ENCODE data around the gene ALLC. TPM values are rescaled to one million over a fixed set of nuclear protein-coding genes. Genes with fewer than 3 reads are reported as not detected.

Gene ALLC
- total and polyA plus RNA-seq, 10 of the 15 experiments (the other 5 are each of a cell fraction or from before 2014, with no cell fraction given), result 0.05 TPM; not detected in 9

- Histone ChIP-seq H4K20me1 (ENCODE audit: control insufficient read depth, insufficient read depth) (no peaks in the 10 kb centered on the region), H3K9ac (ENCODE audit: control insufficient read depth, insufficient read depth, low read length) (no peak overlapping the region), H2AFZ (ENCODE audit: control insufficient read depth, low read depth, low read length) (no peak overlapping the region), H3K4me3 (no peak overlapping the region), H3K9me3 (replicated peaks; ENCODE audit: control insufficient read depth, insufficient read depth, low read length) (no peaks in the 10 kb centered on the region), H3K79me2 (ENCODE audit: control insufficient read depth, insufficient read depth, low read length) (no peaks in the 10 kb centered on the region), H3K4me2 (ENCODE audit: control insufficient read depth, insufficient read depth) (no peak overlapping the region), H3K36me3 (ENCODE audit: control insufficient read depth in 2 of 2, insufficient read depth in 2 of 2, low read length in 1 of 2) (no peaks in the 10 kb centered on the region), H3K27me3 (replicated peaks in 1 of 2; ENCODE audit: control insufficient read depth in 2 of 2, insufficient read depth in 2 of 2, low read length in 1 of 2) (no peaks in the 10 kb centered on the region), H3K27ac (ENCODE audit: control insufficient read depth, insufficient read depth) (no peak overlapping the region), H3K4me1 (ENCODE audit: control insufficient read depth, insufficient read depth, low read length) (no peaks in the 10 kb centered on the region)
- SMC1A ChIA-PET (ENCODE audit: uncharacterized antibody, unreplicated experiment), result interaction anchor here (1.0 kb wide), 1 partner anchor 9 kb away, joined by 3 read pairs; no protein-coding TSS in a partner anchor
- ATAC-seq (no peak), FAIRE-seq (no peak), DNase-seq (ENCODE audit: low read depth, low spot score) (no peak)
- RAD21 ChIA-PET (ENCODE audit: unreplicated experiment), result no interaction called here
- CTCF ChIA-PET, result no interaction called here
- in situ Hi-C loops (cut with MboI), result no loop called here
- no peak for TF ChIP-seq ZNF622 (IDR thresholded peaks at IDR 0.05)
- no peak for TF ChIP-seq IKZF1 (conservative IDR thresholded peaks at IDR 0.05)
- TF ChIP-seq BCL3 (IDR thresholded peaks at IDR 0.05; ENCODE audit: borderline replicate concordance, insufficient read depth, low read depth, low read length, poor library complexity, severe bottlenecking), result no peak
- no peak for TF ChIP-seq SKIL (IDR thresholded peaks at IDR 0.05; ENCODE audit: low read depth, poor library complexity, severe bottlenecking)
- TF ChIP-seq POLR2AphosphoS5 (IDR thresholded peaks at IDR 0.05; ENCODE audit: low read length), result no peak
- TF ChIP-seq NBN (IDR thresholded peaks at IDR 0.05), result no peak
- no peak for TF ChIP-seq SMAD5 (IDR thresholded peaks at IDR 0.05; ENCODE audit: low read depth)
- intact Hi-C loops (cut with micrococcal nuclease; ENCODE audit: unreplicated experiment), result no loop called here
- POLR2A ChIA-PET, result no interaction called here
- 67% methylated on average over 33 of the region's 33 CpGs for WGBS (ENCODE audit: insufficient coverage, insufficient replicate concordance, low lambda C conversion rate, missing lambda C conversion rate)
- BruUV-seq (replicated peaks), result no TSS peak
These were observed 24.7 kb upstream of the ALLC start for GRCh38 chr2:3633089-3633981.

Measured in GM12878 (cell line).